Measurements from ENCODE around the gene PTPRM.

The PTPRM gene

DNA sequence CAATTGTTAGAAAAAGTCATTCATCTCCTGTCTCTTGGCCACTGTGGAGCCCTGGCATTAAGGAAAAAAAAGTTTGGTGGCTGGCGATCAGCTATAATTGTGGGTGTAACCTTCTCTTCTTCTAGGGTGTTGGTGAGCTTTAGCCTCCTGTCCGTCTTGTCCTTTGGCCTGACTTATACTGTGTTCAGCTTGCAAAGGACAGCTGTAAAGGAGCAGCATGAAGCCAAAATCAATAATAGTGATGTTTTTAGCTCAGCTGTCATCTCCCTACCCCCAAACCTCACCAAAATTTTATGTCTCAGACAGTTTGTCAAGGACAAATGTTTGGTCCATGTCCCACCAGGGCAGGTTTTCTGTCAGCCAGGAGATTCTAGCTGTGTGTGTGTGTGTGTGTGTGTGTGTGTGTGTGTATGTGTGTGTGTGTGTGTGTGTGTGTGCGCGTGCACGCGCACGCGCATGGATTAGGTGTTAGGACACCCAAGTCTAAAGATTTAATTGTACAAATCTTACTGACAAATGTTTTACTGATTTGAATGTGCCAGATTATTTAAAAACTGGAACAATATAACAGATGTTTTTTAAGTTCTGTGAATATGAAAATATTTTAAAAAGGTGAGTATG, 109.2 kb downstream of the PTPRM start:
- no peak for DNase-seq

DNA sequence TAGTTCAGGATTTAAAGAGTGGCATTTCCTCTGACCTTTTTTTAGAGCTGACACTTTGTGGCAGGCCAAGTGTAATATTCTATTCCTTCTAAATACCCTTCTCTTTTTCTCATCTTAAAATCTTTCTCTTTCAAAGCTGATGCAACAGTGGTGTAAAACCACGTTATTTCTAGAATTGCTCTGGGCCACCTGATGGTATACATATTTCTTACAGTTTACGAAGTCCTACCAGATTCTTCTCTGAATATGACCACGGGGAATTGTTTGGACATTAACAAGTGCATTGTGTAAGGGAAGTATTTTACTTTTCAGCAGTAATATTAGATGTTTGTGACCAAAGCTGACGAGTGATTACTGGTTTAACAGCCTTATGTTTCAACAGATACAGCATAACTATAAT, 109.9 kb downstream of the PTPRM start:
- DNase-seq = no peak

DNA sequence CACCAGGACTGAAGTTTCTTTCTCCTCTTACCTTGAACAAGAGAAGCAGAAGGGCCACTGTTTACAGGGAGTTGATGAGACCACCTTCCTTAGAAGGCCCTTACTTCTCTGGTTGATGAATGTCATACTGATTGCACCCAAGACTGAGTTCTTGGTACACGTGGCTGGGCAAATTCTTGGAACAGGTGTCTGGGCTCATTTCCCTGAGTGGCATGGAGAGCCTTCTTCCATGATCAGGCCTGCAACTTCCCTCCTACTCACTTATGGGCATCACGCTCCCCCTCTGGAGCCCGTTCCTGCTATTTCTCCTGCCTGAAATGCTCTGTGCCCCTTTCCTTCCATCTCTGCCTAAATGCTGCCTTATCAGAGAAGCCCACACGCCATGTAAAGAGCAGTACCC, 110.3 kb downstream of the PTPRM start:
- DNase-seq = no peak

DNA sequence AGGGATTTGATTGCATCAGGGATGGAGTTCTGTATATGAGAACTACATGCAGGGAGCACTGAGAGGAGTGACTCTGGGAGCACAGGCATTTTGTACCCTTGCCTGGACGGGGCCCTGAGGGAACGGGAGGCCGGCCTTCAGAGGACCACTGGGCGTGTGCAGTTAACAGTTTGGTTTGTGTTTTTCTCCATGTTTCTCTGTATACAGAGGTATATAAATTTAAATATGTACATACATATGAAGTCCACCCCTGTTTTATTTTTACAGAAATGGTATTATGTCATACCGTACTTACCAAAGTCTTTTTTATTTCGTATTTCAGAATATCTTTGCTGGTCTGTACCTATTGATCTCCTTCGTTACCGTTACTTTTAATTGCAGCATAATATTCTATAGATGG, 111.3 kb downstream of the PTPRM start:
- DNase-seq = no peak

GRCh38 chr18:7678801-7679200, 111.7 kb downstream of the PTPRM start:
- no peak for DNase-seq

DNA sequence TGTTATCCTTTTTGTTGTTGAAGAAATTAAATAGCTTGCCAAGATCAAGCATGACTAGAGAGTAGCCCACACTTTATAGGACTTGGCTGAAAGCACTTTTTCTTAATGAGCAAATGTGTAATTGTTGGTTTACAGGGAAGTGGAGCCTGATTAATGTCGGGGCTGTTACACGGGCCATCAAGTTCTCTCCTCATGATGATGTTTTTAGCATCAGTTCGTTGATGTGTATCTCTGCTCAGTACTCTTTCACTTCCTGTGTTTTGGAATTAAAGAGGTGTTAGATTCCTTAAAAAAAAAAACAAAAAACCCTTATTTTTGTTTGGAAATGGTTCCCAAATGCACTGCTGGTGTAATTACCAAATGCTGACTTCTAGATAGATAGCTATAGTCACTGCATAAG, 114.2 kb downstream of the PTPRM start:
- no peak for DNase-seq

DNA sequence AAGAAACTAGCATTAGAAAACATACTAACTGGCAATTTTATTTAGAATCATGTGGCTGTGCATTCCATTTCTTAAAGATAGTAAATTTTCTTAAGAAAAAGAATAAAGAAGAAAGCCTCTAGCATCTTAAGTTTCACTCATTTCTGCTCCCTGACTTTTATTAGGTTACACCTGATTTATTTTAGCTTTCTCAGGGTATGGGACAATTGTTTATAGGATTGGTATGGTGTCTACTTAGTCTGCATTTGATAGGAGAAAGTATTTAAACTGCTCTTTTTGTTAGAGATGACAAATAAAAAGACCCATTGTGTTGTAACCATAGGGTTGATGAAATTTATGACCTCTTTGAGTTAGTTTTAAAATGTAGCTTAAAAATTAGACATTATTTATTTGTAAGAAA, 115.2 kb downstream of the PTPRM start:
- no peak for DNase-seq

GRCh38 chr18:7683753-7684152, 116.6 kb downstream of the PTPRM start:
- no peak for DNase-seq

DNA sequence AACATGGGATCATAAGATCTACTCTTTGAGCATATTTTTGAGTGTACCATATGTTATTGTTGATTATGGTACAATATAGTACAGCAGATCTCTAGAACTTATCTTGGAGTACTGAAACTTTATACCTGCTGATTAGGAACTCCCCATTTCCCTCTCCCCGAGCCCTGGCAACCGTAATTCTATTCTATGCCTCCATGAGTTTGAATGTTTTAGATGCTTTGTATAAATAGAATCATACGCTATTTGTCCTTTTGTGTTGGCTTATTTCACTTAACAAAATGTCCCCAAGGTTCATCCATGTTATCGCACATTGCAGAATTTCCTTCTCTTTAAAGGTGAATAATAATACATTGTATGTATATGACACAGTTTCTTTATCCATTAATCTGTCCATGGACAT, 117.2 kb downstream of the PTPRM start:
- DNase-seq = no peak

DNA sequence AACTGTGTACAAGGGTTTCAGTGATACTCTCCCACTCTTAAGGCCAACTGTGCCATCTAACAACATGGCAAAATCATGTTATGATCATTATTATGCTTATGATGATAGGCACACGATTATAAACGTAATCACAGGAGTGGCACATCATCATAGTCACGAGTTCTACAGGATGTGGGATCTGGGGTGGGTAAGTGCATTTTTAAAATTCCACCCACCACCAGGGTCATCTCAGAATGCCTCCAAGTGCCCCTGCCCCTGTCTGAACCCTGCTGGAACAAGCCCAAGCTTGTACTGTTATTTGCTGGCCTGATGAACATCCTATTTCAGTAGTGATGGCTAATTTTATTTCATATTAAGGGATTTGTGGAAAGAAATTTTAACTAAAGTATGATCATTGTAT, 117.8 kb downstream of the PTPRM start:
- no peak for DNase-seq

DNA sequence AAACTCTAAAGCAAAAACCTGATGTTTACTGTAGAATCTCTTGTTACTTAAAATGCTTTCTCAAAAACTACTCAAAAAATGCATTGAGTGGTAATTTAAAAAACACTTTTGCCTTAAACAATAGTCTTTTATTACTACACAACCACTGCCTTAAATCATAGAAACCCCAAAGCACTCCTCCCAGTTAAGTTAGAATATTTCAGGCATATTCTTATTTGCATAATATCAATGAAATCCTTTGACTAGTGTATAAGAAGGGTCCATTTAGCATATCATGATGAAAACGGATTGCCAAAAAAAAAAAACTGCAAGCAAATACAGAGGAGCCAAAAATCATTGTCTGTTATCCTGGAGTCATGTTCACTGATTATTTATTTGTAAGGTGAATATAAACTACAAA, 119.2 kb downstream of the PTPRM start:
- DNase-seq = no peak

DNA sequence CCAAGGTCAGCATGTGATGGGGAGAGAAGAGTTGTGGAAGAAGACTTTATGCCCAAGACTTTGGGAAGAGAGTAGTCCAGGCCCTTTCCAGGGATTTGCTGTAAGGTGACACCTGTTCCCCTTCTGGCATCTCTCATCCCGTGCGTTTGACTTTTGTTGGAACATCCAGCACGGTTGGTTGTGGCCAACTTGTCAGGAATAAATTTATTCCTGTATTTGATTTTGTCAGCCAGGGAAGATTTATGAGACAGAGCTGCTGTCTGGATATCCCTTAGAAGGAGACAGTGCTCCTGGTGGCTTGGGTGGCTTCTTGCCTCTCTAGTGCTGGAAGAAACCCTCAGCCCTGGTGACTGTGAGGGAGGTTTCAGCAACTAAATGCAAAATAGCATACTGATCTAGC, 121.5 kb downstream of the PTPRM start:
- DNase-seq = no peak

DNA sequence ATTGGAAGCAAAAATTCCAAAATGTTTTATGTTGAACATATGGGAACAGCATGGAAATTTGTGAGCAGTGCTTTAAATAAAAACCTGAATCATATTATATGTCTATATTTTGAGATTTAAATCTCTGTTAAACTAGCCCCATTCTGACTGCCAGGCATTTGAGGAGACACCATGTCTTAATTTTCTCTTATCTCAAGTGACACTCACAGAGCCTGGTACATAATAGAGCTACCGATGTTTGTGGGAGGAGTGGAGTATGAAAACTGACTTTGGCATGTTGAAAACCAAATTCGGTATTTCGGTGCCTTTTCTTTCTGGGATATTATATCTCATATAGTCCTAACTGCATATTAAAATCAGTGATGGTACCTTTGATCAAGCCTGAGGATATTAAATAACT, 124.1 kb downstream of the PTPRM start:
- DNase-seq = no peak

DNA sequence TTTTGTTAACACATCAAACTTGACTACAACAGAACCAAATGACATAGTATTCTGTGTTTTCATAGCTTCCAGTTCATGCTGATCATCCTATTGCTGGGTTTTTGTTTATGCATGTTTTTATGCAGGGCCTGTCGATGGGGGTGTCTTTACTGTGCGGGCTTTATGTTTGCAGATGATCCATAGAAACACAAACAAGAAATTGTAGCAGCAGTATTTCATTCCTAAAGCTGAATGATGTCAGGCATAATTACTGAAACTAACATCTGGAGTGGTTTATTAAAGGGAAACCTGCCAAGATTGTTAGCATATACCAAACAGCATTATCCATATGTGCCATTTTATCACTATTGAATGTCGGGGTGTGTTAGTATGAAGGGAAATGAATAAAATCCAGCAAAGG, 129.7 kb downstream of the PTPRM start:
- DNase-seq = no peak

- no peak for DNase-seq
Measured at GRCh38 chr18:7697306-7697705, 130.2 kb downstream of the PTPRM start.

- DNase-seq = peak in 2 of 3 donors; percentile 9 to 25
Measured at GRCh38 chr18:7711495-7711894, 144.4 kb downstream of the PTPRM start.

DNA sequence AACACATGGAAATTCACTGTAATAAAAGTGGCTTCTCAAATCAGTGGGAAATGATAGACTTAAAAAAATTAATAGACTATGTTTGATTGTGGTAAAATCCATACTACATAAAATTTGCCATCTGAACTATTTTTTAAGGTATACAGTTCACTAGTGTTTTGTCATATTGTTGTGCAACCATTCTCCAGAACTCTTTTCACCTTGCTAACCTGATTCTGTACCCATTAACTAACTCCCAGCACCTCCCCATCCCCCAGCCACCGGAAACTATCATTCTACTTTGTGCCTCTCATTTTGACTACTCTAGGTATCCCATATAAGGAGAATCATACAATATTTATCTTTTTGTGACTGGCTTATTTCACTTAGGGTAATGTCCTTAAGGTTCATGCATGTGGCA, 153.3 kb downstream of the PTPRM start:
- no peak for DNase-seq

- no peak for DNase-seq
Measured at GRCh38 chr18:7721532-7721931, 154.4 kb downstream of the PTPRM start.

GRCh38 chr18:7722955-7723354, 155.8 kb downstream of the PTPRM start:
- no peak for DNase-seq

- DNase-seq = no peak
Measured at GRCh38 chr18:7723558-7723957, 156.4 kb downstream of the PTPRM start.

- no peak for DNase-seq
Measured at GRCh38 chr18:7725473-7725872, 158.4 kb downstream of the PTPRM start.

GRCh38 chr18:7725897-7726296, 158.8 kb downstream of the PTPRM start:
- DNase-seq = no peak

DNA sequence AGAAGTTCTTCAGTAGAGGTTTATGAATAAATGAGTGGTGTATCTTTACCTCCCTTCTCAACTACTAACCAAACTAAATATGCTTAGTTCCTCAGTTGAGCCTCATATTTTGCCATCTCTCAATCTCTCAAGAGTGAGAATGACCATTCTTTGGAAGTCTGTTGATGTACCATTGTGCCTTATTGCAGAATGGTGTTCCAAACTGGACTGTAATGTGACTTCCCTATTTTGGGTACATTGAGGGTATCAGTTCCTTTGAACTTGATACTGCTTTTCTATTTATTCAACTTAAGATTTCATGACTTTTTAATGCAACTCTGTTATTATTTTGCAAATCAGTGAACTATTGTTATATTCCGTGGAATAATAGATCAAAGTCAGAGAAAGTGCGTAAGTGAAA, 159.4 kb downstream of the PTPRM start:
- no peak for DNase-seq

DNA sequence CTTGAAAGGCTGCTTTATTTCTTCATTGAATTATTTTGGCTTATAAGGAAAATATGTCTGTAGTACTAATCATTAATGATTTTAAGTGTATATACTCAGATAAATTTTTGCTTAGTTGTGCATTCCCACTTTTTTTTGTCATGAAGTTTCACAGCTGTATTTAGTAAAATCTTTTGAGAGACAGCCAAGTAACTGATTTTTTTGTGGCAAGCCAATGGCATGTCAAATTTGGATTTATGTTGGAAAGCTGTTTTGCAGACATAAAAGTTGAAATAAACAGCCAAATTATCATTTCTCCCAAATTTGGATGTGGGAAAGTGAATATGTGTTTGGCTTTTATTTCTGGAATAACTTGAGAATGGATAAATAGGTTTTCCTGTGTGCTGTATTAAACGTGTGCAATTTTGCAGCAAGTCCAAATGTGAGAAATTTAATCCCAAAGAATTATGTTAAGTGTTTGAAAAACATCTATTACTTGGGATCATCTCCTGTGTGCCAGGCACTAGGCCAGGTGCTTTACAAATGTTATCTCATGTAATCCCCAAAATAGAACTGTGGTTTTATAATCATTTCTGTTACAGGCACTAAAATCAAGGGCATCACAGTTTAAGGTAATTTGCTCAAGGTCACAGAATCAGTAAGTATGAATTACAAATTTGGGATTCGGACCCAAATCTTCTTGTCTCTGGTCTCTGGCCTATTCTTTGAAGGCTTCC, 160.4 kb downstream of the PTPRM start:
- DNase-seq = no peak

DNA sequence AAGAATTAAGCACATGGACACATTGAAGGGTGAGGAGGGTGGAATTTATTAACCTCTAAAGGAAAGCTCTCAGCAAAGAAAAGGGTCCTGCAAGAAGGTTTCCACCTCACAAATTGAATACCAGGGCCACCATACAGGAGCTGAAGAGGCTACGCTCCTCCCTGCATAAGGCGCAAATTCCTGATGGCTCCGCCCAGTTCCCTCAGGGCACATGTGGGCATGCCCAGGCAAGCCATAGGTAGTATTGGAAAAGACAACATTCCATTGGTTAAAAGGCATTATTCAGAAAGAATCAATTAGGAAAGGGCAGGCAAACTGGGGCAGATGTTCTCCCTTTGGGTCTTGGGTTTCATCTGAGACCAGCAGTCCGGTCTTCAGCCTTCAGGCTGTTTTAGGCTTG, 161.2 kb downstream of the PTPRM start:
- DNase-seq = no peak
